Stimulated activated naive CD8-positive, alpha-beta T cell treated with anti-CD3 and anti-CD28 coated beads, Interleukin-15, Interleukin-2, amounts not matched to agents 100 U/mL and 50 U/mL, for 24 hours (primary cell): ENCODE measurements around the gene CCDC134.

Source experiments
- ATAC-seq: fragments of 150-1000 bp; cut with Tn5 transposase; one replicate; pipeline ENCODE4 v1.10.0; 2021
- DNase-seq: peaks from one replicate; pipeline ENCODE4 v3.0.0; 2021

CCDC134 gene

GRCh38 chr22:41787331-41787730, 13.1 kb upstream of the CCDC134 start:
- ATAC-seq, result no peak
- DNase-seq, result no peak

- DNase-seq, result no peak
Observed at GRCh38 chr22:41793871-41794270, 6.6 kb upstream of the CCDC134 start.

GRCh38 chr22:41798736-41799135, 1.7 kb upstream of the CCDC134 start:
- no peak for DNase-seq
- no peak for ATAC-seq

More at GRCh38 chr22:41793871-41794270, 6.6 kb upstream of the CCDC134 start:
- ATAC-seq, result no peak

- DNase-seq, result peak; percentile 10
- ATAC-seq, result no peak
Observed at GRCh38 chr22:41799486-41800347, 762 bp upstream of the CCDC134 start.

DNA sequence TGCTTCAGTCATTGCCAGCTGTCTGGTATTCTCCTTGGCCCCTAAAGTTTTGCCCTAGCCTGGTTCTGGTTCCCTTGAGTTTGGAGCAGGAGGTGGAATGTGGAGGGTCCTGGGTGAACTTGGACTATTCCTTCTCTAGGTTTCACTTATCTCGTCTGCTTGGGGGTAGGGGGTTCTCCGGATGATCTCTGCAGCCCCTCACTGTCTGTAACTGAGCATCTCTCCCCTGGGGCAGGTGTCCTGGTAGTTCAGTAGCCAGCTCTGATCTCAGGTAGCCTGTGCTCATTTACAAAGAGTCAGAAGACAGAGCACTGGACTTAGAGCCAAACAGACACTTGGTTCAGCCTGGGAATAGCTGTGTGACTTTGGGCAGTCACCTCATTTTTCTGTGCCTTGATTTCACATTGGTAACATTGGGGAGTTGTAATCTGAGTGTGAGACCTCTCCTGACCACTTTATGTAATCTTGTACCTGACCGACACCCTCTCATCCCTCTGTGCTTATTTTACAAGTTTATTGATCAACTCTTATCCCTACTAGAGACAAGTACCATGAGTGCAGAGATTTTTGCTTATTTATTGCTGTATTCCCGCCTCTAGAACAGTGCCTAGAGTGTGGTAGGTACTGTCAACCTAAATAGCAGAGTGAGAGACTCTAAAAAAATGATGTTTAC, 804 bp downstream of the CCDC134 start:
- no peak for DNase-seq
- ATAC-seq, result no peak

DNA sequence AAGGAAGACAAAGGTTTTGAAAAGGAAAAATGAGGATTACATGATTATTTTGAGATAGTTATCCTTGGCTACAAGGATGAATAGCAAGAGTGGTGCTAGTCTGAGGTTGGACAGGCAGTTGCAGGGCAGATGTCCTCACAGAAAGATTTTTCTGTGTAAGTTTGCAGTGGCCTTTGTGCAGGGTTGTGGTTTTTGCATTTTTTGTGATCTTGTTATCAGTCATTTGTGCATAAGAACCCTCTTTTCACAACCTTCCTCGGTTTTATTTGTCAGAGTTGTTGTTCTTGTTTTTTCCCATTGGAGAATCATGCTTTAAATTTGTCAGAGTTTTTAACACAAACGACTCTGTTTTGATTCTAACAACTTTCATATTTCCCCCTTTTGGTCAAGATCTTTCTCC, 1.4 kb downstream of the CCDC134 start:
- DNase-seq (no peak), ATAC-seq (no peak)

- ATAC-seq, result no peak
Observed at GRCh38 chr22:41805639-41806038, 5.2 kb downstream of the CCDC134 start.

DNA sequence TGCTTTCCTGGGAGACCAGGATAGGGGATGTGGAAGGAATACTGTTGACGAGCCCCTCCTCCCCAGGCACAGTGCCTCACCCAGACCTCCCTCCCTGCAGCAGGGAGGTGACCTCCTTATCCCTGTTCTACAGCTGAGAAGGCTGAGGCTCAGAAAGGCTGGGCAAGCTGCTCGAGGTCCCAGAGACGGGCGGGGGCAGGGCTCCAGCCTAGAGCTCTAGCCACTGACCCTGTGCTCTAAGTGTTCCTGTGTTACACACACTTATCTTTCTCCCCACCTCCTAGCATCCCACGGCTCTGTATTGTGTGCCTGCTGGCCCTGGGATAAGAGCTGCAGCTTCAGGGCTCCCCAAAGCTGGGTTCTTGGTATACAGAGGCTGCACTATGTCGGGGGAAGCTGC, 7.9 kb downstream of the CCDC134 start:
- no peak for DNase-seq
- no peak for ATAC-seq

More at GRCh38 chr22:41805639-41806038, 5.2 kb downstream of the CCDC134 start:
- no peak for DNase-seq

- no peak for DNase-seq
- ATAC-seq, result no peak
Observed at GRCh38 chr22:41810022-41810421, 9.5 kb downstream of the CCDC134 start.

- DNase-seq (no peak), ATAC-seq (no peak)
Observed at GRCh38 chr22:41812805-41813545, 12.5 kb downstream of the CCDC134 start.

- ATAC-seq, result no peak
Observed at GRCh38 chr22:41813726-41814410, 13.4 kb downstream of the CCDC134 start.

GRCh38 chr22:41815716-41816115, 15.2 kb downstream of the CCDC134 start:
- ATAC-seq, result no peak

More at GRCh38 chr22:41813726-41814410, 13.4 kb downstream of the CCDC134 start:
- no peak for DNase-seq

DNA sequence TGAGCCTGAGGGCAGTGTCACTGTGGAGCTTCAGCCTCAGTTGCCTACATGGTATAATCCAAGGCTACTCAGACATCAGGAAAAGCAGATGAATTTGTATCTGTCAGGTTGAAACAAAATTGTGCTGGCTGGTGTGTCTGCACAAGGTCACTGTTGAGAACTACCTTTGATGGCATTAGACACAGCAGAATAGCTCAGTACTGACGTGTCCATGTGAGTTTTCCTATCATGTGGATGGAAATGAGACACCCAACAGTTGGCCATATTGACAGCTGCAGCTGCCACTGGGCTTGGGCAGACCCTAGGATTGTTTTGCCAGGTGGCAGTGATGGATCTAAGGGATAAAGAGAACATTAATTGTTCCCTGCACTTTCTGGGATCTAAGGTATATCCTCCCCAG, 15.8 kb downstream of the CCDC134 start:
- ATAC-seq (no peak), DNase-seq (no peak)

More at GRCh38 chr22:41815716-41816115, 15.2 kb downstream of the CCDC134 start:
- no peak for DNase-seq

GRCh38 chr22:41816871-41817270, 16.4 kb downstream of the CCDC134 start:
- DNase-seq (no peak), ATAC-seq (no peak)

GRCh38 chr22:41818011-41818410, 17.5 kb downstream of the CCDC134 start:
- no peak for ATAC-seq
- no peak for DNase-seq

DNA sequence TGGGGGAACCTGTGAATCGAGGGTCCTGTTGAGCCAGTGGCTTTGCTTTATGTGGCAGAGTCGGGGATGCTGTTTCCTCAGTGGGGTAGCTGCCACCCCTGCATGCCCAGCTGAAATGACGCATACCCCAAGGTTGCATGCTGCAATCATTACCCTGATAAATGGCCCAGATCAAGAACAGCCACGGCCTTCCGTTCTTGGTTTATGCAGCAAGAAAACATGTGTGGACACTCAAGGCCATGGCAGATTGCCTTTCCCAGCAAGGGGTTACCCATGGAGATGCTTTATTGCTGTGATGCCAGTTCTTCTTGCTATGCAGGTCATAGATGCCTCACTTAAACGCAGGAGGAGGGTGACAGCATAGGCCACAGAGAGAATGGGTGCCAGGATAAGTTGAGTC, 18.1 kb downstream of the CCDC134 start:
- no peak for DNase-seq
- no peak for ATAC-seq

DNA sequence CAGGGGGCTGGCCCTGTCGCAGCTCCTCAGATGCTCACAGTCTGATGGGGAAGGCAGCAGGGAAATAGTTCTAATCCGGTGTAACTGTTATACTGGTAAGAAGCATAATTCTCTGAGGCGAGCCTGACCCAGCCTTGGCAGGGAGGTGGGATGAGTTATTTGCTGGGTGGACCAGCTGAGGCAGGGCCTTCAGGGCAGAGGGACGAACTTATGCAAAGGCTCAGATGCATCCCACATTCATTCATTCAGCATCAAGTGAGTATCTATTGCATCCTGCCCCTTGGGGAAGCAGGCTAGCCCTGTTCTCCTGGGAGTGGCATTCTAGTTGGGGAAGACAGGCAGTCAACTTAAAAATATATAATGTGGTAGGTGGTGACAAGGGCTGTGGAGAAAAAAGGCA, 18.8 kb downstream of the CCDC134 start:
- ATAC-seq (no peak), DNase-seq (no peak)

DNA sequence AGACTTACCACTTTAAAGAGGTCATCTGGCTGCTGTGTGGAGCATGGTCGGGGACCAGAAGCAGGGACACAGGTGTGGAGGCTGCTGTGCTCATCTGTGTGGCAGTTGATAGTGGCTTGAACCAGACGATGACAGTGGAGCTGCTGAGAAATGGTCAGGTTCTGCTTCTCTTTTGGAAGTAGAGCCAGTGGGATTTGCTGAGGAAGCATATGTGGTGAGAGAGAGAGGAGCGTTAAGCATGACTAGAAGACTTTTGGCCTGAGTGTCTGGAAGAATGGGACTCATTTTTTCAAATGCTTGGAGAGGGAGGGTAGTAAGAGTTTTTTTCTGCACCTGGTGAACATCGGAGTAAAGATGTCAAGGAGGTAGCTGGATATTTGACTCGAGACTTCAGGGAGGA, 20.0 kb downstream of the CCDC134 start:
- DNase-seq (no peak), ATAC-seq (no peak)

DNA sequence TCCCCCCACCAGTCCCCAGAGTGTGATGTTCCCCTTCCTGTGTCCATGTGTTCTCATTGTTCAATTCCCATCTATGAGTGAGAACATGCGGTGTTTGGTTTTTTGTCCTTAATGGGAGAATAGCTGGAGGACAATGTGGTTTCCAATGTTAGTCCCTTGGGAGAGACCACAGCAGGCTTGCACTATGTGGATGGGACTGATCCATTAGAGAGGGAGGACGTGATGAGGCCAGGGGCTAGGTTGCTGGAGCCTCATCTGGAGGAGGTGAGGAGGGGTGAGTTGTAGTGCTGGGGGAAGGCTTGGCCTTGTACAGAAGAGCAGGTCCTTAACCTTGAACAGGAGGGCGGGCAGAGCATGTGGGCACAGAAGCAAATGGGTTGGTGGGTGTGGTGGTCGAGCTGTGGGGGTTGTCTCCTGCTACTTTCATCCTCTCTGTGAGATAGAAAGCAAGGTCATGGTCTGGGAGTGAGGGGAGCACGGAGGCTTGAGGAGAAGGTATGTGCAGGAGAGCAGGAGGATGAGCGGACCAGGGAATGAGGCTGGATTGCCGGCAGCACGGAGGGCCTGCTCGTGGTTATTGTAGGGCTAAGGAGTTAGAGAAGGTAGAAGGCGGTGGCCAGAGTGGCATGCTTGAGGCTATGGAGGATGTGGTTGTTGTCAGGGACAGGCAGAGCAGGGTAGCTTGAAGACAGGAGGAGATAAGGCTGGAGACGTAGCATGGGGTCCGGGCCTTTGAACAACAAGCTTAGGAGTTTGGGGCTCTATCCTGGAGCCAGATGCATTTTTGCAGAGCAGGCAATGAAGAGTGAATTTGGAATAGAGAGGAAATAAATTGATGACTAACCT, 21.2 kb downstream of the CCDC134 start:
- no peak for DNase-seq
- ATAC-seq, result no peak

DNA sequence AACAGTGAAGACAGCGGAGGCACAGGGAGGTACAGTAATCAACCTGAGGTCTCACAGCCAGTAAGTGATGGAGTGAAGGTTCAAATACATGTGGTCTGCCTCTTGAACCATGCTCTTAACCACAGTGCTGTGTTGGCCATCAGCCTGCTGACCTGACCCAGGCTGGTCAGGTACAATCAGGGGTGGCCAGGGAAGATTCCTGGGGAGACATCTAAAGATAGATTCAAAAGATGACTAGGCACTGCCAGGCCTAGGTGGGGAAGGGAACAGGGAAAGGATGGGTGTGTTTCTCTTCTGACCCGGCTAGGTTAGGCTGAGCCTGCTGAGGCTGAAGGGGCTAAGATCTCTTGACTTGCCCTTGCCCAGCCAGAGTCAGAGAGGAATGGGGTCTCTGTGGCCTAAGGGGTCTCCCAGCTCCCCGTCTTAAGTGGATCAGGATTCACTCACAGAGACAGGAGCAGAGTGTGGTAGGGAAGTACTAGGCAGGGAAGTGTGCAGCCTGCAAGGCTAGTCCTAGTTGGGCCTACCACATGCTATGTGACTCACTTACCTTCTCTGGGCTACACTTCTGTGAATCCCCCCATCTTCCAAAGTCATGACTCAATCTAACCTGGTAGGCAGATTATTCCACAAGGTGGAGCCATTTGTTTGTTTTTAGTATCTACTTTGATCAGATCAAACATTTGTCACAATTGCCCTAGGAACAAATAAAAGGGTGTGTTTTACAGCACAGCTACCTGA, 22.0 kb downstream of the CCDC134 start:
- ATAC-seq, result peak; percentile 99
- peak; percentile 41 for DNase-seq
